ENCODE data around the gene STOML1. TPM values are rescaled to one million over a fixed set of nuclear protein-coding genes. Genes with fewer than 3 reads are reported as not detected.
A peak's percentile ranks its signal among the peaks of the same experiment; 100 is the strongest.

STOML1 gene
- polyA plus RNA-seq, 3 donors = 3.8 to 5.1 (median 4.7) TPM

DNA sequence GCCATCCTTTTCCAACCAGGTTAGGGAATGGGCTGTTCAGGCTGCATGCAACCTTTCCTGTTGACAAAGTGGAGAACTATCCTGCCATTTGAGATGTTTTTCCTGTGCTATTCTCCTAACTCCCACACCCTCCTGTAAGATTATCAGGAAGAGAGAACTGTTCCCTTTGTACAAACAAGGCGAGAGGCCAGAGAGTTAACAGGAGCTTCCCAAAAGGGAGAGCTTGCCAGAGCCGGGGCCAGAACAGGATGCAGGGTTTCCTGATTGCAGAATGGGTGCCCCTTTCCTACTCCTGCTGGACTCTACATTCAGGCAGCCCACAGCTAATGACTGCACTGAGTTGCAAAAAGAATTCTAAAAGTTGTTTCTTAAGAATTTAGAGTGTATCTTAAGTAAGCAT is 19.5 kb upstream of the STOML1 start:
- Histone ChIP-seq H3K4me3 (replicated peaks in 1 of 3; ENCODE audit: low read depth in 2 of 3, low read length in 3 of 3) (no peak overlapping the region), H3K27me3 (ENCODE audit: control insufficient read depth in 2 of 2, insufficient read depth in 2 of 2, low read length in 2 of 2) (no peaks in the 10 kb centered on the region), H3K27ac (ENCODE audit: low read depth in 1 of 2, low read length in 2 of 2) (peak overlapping the region in 1 of 2 donors; percentile 59), H3K9ac (ENCODE audit: insufficient read depth, low read length, poor library complexity, severe bottlenecking) (no peak overlapping the region), H2AFZ (ENCODE audit: insufficient read depth, low read depth, low read length, poor library complexity, severe bottlenecking) (no peak overlapping the region), H3K36me3 (replicated peaks in 1 of 2; ENCODE audit: control insufficient read depth in 1 of 2, insufficient read depth in 2 of 2, low read length in 2 of 2) (peaks cover 33 to 57% of the 10 kb centered on the region in 2 donors), H3K9me3 (replicated peaks in 1 of 2; ENCODE audit: control insufficient read depth in 1 of 2, insufficient read depth in 1 of 2, low read length in 2 of 2) (no peaks in the 10 kb centered on the region), H4K20me1 (ENCODE audit: insufficient read depth, low read length) (peaks cover 96% of the 10 kb centered on the region), H3K4me1 (ENCODE audit: control insufficient read depth in 1 of 2, insufficient read depth in 2 of 2, low read length in 2 of 2) (peaks cover 24 to 39% of the 10 kb centered on the region in 2 donors), H3K4me2 (replicated peaks; ENCODE audit: extremely low read depth, low read length, poor library complexity, severe bottlenecking) (peak overlapping the region; percentile 11), H3K79me2 (ENCODE audit: insufficient read depth, low read length) (peaks cover 97% of the 10 kb centered on the region)
- H3K36me3 Mint-ChIP-seq = peaks cover 43 to 47% of the 10 kb centered on the region in 2 donors
- H3K27me3 Mint-ChIP-seq (ENCODE audit: low read depth in 3 of 3) = no peaks in the 10 kb centered on the region
- DNase-seq = no peak
- no CpG with 5 or more reads among the region's 2 CpGs for WGBS (ENCODE audit: insufficient coverage)
- H3K4me1 Mint-ChIP-seq = peaks cover 58% of the 10 kb centered on the region
- H3K4me3 Mint-ChIP-seq = peak overlapping the region in 1 of 2 donors; percentile 9
- peak overlapping the region in 6 of 7 donors; percentile 36 to 74 (median 64) for H3K27ac Mint-ChIP-seq
- TF ChIP-seq, protein P1, sequence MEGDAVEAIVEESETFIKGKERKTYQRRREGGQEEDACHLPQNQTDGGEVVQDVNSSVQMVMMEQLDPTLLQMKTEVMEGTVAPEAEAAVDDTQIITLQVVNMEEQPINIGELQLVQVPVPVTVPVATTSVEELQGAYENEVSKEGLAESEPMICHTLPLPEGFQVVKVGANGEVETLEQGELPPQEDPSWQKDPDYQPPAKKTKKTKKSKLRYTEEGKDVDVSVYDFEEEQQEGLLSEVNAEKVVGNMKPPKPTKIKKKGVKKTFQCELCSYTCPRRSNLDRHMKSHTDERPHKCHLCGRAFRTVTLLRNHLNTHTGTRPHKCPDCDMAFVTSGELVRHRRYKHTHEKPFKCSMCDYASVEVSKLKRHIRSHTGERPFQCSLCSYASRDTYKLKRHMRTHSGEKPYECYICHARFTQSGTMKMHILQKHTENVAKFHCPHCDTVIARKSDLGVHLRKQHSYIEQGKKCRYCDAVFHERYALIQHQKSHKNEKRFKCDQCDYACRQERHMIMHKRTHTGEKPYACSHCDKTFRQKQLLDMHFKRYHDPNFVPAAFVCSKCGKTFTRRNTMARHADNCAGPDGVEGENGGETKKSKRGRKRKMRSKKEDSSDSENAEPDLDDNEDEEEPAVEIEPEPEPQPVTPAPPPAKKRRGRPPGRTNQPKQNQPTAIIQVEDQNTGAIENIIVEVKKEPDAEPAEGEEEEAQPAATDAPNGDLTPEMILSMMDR (IDR thresholded peaks at IDR 0.05) = no peak
- H3K9me3 Mint-ChIP-seq = no peaks in the 10 kb centered on the region
- intact Hi-C loops (cut with micrococcal nuclease) = no loop called here

DNA sequence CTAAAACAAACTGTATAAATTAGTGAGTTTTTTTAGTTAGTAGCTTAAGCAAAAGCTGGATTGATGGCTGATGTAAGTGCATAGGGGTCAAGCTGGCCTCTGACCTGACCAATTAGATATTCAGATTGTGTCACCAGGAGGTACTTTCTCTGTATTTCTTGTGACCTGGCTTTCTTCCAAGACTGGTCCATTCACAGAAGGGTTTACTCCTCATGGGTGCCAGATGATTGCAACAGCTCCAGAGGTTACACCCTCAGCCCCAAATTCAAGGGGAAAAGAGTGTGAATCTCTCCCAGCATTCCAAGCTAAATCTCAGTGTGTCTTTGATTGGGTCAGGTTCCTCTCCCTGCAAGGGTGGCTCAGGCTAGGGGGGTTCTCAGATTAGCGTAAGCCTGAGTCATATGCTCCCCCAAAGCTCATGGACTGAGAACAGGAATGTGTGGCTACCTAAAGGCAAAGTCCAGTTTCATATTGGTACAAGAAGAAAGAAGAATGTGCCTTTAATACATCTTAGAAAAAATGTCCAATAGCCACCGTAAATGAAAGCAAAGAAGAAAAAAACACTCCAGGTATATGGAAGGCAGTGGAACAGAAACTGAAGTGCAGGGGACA is 18.9 kb upstream of the STOML1 start:
- Mint-ChIP-seq H3K36me3 (peaks cover 47 to 53% of the 10 kb centered on the region in 2 donors), H3K4me1 (peaks cover 62% of the 10 kb centered on the region), H3K27ac (peak overlapping the region; percentile 36 to 70 (median 62)), H3K4me3 (peak overlapping the region in 1 of 2 donors; percentile 9), H3K9me3 (no peaks in the 10 kb centered on the region), H3K27me3 (ENCODE audit: low read depth in 3 of 3) (no peaks in the 10 kb centered on the region)
- Histone ChIP-seq H2AFZ (ENCODE audit: insufficient read depth, low read depth, low read length, poor library complexity, severe bottlenecking) (no peak overlapping the region), H3K4me2 (replicated peaks; ENCODE audit: extremely low read depth, low read length, poor library complexity, severe bottlenecking) (peak overlapping the region; percentile 11), H3K4me3 (replicated peaks in 1 of 3; ENCODE audit: low read depth in 2 of 3, low read length in 3 of 3) (no peak overlapping the region), H3K9me3 (replicated peaks in 1 of 2; ENCODE audit: control insufficient read depth in 1 of 2, insufficient read depth in 1 of 2, low read length in 2 of 2) (no peaks in the 10 kb centered on the region), H3K4me1 (ENCODE audit: control insufficient read depth in 1 of 2, insufficient read depth in 2 of 2, low read length in 2 of 2) (peaks cover 24 to 40% of the 10 kb centered on the region in 2 donors), H3K36me3 (replicated peaks in 1 of 2; ENCODE audit: control insufficient read depth in 1 of 2, insufficient read depth in 2 of 2, low read length in 2 of 2) (peaks cover 33 to 63% of the 10 kb centered on the region in 2 donors), H3K27ac (ENCODE audit: low read depth in 1 of 2, low read length in 2 of 2) (peak overlapping the region in 1 of 2 donors; percentile 59), H3K9ac (ENCODE audit: insufficient read depth, low read length, poor library complexity, severe bottlenecking) (peak overlapping the region; percentile 12), H3K79me2 (ENCODE audit: insufficient read depth, low read length) (peaks cover 98% of the 10 kb centered on the region), H4K20me1 (ENCODE audit: insufficient read depth, low read length) (peaks cover 96% of the 10 kb centered on the region), H3K27me3 (ENCODE audit: control insufficient read depth in 2 of 2, insufficient read depth in 2 of 2, low read length in 2 of 2) (no peaks in the 10 kb centered on the region)
- TF ChIP-seq, protein P1 (IDR thresholded peaks at IDR 0.05) = no peak
- peak; percentile 9 to 44 (median 30) for DNase-seq
- intact Hi-C loops (cut with micrococcal nuclease) = no loop called here
- no CpG with 5 or more reads among the region's 2 CpGs for WGBS (ENCODE audit: insufficient coverage)
